ENCODE measurements around the gene POU2AF1.

Gene POU2AF1

GRCh38 chr11:111309215-111309915 is 69.7 kb downstream of the POU2AF1 start:
- DNase-seq, result no peak

GRCh38 chr11:111308140-111308539 is 70.9 kb downstream of the POU2AF1 start:
- no peak for DNase-seq

- no peak for DNase-seq
These were observed 71.5 kb downstream of the POU2AF1 start for GRCh38 chr11:111307472-111308108.

- DNase-seq, result no peak
These were observed 72.8 kb downstream of the POU2AF1 start for GRCh38 chr11:111306321-111306720.

- DNase-seq, result no peak
These were observed 73.2 kb downstream of the POU2AF1 start for GRCh38 chr11:111305876-111306275.

- no peak for DNase-seq
These were observed 73.8 kb downstream of the POU2AF1 start for GRCh38 chr11:111305162-111305802.

- DNase-seq, result no peak
These were observed 75.6 kb downstream of the POU2AF1 start for GRCh38 chr11:111303461-111303860.

- DNase-seq, result no peak
These were observed 76.8 kb downstream of the POU2AF1 start for GRCh38 chr11:111302298-111302697.

All from RPMI8226 (cell line).